RWPE1 (cell line): Measurements from ENCODE around the gene KCNQ1.

Experiments
- CTCF ChIA-PET: fragments of 350-600 bp; sonication (Branson Sonifier 250); formaldehyde crosslinking; extraction: SDS; loops from one replicate; lab custom pipeline; 2021; lab: Yijun Ruan, JAX
- POLR2A ChIA-PET: fragments of 400-600 bp; formaldehyde crosslinking; extraction: SDS; loops from one replicate; lab custom pipeline; 2020; ENCODE audit warnings: antibody characterized with exemption; ENCODE audit not compliant: low non-redundant PET; lab: Yijun Ruan, JAX
- DNase-seq: peaks from one replicate; pipeline ENCODE4 v3.0.0; 2012; ENCODE audit warnings: low spot score
- H3K27ac ChIP-seq: fragments of 450-650 bp; 2 replicates; pipeline ENCODE4 v1.5.1; 2017
- TF ChIP-seq, protein P1 (sequence below): fragments of 450-650 bp; conservative IDR thresholded peaks from 2 replicates; pipeline ENCODE4 v1.5.1; 2017; ENCODE audit warnings: low read depth, mild to moderate bottlenecking

Gene KCNQ1

DNA sequence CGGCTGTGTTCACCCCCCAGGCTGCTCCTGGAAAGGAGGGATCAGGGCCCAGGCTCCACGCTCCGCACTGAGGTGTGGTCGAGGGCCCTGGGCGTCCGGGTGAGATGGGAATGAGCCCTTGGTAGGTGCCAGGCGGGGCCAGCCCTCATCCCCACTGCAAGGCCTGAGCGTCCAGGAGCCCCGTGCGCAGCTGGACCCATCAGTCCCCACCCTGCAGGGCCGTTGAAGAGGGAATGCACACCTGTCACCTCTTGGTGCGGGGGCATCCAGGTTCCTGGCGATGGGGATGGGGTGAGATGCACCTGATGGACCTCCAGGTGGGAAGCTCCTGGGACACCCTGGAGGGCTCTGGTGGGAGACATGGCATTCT lies 72.2 kb downstream of the KCNQ1 start:
- CTCF ChIA-PET = interaction anchor here (0.8 kb wide), 1 partner anchor 96 kb away, joined by 5 read pairs; no protein-coding TSS in a partner anchor
- DNase-seq = no peak
- TF ChIP-seq, protein P1, sequence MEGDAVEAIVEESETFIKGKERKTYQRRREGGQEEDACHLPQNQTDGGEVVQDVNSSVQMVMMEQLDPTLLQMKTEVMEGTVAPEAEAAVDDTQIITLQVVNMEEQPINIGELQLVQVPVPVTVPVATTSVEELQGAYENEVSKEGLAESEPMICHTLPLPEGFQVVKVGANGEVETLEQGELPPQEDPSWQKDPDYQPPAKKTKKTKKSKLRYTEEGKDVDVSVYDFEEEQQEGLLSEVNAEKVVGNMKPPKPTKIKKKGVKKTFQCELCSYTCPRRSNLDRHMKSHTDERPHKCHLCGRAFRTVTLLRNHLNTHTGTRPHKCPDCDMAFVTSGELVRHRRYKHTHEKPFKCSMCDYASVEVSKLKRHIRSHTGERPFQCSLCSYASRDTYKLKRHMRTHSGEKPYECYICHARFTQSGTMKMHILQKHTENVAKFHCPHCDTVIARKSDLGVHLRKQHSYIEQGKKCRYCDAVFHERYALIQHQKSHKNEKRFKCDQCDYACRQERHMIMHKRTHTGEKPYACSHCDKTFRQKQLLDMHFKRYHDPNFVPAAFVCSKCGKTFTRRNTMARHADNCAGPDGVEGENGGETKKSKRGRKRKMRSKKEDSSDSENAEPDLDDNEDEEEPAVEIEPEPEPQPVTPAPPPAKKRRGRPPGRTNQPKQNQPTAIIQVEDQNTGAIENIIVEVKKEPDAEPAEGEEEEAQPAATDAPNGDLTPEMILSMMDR = no peak
- POLR2A ChIA-PET = no interaction called here
- no peak overlapping the region for H3K27ac ChIP-seq

DNA sequence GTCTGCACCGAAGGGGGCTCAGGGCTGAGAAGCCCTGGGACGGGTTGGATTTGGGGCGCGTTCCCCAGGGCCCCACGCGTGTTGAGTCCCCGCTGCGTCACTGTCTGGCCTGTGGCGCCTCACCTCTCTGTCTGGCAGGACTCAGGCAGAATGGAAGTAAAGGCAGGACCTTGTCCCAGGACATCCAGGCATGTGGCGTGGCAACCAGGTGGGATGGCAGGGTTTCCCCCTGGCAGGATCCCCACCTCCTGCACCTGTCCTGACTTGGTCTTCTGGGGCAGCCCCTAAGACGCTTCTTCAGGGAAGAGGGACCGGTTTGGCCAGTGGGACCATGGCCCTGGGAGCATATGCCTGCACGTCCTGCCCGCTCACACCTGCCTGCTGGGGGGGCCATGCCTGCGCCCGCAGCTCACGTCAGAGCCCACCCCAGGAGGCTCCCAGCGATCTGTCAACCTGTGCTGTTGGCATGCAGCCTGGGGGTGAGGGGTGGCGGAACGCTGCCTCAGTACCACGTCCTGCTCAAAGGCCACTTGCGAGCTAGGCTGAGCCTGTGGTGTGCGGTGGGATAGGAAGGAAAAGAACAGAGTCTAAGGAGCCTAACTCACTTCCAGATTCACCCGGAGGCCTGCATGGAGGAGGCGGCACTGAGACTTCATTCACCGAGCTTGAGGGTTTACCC lies 72.7 kb downstream of the KCNQ1 start:
- no peak overlapping the region for H3K27ac ChIP-seq
- TF ChIP-seq, protein P1 = no peak
- ChIA-PET CTCF (interaction anchor here (0.7 kb wide), 2 partner anchors 97 to 357 kb away, joined by 3 to 5 read pairs; no protein-coding TSS in a partner anchor), POLR2A (no interaction called here)
- no peak for DNase-seq

DNA sequence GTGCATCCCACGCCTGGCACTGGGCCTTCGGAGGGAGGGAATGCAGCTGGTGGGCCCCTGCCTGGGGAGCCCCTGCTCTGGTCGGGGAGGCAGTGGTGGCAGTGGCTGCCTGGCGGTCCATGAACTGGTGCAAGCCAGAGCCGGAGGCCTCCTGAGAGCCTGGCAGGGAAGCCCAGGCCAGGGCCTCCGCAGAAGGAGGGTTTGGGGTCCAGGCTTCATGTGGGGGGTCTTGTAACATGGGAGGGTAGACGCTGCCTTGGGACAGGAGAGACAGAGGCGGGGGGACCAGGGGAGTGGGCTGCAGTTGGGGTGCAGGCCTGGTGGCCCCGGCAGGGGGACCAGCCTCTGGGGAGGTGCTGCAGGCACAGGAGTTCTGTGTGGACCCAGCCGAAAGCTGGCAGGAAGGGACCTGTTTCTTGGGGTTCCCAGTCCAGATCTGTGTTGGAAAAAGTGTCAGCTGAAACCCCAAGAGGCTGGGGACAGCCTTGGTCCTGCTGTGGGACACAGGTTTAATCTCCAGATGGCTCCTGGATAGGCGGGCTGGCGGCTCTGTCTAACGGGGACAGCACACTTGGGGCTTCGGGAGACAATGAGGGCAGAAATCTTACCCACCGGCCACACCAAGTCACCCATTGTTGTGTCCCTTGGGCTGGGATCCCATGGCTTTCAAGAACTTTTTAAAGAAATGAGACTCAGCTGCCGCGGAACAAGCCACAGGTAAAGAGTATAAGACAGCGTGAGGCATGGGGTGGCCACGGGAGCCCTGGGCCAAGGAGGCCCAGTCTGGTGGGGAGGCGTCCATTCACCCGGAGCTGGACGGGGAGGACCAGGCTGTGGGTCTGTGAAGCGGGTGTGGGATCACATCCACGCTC lies 73.5 kb downstream of the KCNQ1 start:
- ChIA-PET CTCF (interaction anchor here (0.7 kb wide), 2 partner anchors 98 to 358 kb away, joined by 3 to 5 read pairs; no protein-coding TSS in a partner anchor), POLR2A (no interaction called here)
- TF ChIP-seq, protein P1 = no peak
- DNase-seq = no peak
- no peak overlapping the region for H3K27ac ChIP-seq

DNA sequence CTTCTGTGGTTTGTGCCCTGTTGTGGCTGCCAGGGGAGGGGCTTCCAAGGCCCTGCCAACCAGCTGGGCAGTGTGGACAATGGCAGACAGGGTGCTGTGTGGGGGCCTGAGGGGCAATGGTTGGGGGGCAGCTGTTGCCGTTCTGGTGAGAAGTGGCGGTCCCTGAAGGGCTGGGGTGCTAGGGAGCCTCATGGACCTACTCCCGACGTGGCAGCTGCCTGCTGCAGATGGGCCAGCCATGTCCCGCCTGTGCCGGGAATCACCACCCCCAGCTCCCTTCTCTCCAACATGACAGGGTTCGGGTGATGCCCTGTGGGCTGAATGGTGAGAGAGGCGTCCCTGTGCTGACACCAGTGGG lies 74.2 kb downstream of the KCNQ1 start:
- CTCF ChIA-PET = no interaction called here
- TF ChIP-seq, protein P1 = no peak

DNA sequence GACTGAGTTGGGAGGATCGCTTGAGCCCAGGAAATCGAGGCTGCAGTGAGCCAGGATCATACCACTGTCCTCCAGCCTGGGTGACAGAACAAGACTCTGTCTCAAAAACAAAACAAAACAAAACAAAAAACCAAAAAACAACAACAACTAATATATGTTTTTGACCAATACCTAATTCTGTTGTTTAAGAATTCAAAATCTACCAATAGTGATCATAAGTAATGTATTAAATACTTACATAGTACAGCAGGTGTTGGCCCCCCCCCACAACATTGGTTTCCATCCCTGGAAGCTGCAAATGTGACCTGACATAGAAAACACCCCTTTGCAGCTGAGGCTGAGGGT lies 74.7 kb downstream of the KCNQ1 start:
- POLR2A ChIA-PET = no interaction called here
- DNase-seq = no peak
- TF ChIP-seq, protein P1 = no peak
- CTCF ChIA-PET = interaction anchor here (0.6 kb wide), 1 partner anchor 214 kb away, joined by 3 read pairs; no protein-coding TSS in a partner anchor
- H3K27ac ChIP-seq = no peak overlapping the region

More for the DNA sequence above, 74.2 kb downstream of the KCNQ1 start:
- POLR2A ChIA-PET = no interaction called here
- H3K27ac ChIP-seq = no peak overlapping the region
- DNase-seq = no peak

DNA sequence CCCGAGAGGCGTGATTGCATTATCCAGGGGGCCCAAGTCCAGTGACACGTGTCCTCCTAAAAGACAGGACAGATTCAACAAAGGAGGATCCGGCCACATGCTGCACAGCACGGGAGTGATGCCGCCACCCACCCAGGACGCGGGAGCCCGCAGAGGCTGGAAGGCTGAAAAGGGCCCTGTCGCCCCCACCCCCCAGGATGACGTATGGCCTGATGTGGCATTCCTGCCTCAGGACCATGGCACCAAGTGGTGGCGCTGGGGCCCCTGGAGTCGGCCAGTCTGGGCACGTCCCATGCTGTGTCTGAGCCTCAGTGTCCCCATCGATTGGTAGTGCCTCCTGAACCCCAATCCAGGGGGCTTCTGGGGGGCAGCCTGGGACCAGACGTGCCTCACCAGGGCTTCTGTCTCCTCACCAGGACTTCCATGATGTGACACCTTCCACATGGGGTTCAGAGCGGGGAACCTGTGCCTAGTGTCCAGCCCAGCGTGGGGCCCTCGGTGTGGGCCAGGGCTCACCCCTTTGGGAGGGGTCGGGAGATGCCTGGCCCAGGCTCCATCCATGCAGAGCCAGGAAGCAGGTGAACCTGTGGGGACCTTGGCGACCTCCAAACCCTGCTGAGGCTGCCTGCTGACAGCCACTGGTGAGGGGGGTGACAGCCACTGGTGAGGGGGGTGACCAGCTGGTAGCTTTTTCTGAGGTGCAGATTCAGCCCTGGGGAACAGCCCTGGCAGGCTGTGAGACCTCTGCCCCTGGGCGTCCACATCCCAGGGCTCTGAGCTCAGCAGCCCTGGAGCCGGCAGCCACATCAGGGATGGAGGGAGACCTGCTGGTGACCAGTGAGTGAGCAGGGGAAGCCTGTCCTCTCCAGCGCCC lies 75.3 kb downstream of the KCNQ1 start:
- POLR2A ChIA-PET = no interaction called here
- TF ChIP-seq, protein P1 = no peak
- H3K27ac ChIP-seq = no peak overlapping the region
- no peak for DNase-seq
- CTCF ChIA-PET = interaction anchor here (0.6 kb wide), 1 partner anchor 215 kb away, joined by 3 read pairs; no protein-coding TSS in a partner anchor
